Omental fat pad (tissue), 4 donors: ENCODE results near the gene CEP250. TPM values are rescaled to one million over a fixed set of nuclear protein-coding genes. Genes with fewer than 3 reads are reported as not detected.

Source experiments
- ATAC-seq: fragments of 150-250 bp; one replicate; pipeline ENCODE4 v1.9.1; 2016; ENCODE audit warnings: mild to moderate bottlenecking, moderate library complexity; ENCODE audit not compliant: low FRiP score
- DNase-seq: peaks from one replicate; pipeline ENCODE4 v3.0.0-alpha.2; 2019; ENCODE audit warnings: low spot score
- total RNA-seq, 4 donors: library from RNA; depleted of rRNA; stranded (reverse); fragments of >200 nt; gene quantifications; one replicate each; pipeline ENCODE4 v1.1.0, GENCODE V29; 2016
- TF ChIP-seq, protein P1 (sequence below), 3 donors: fragments of 450-650 bp; IDR thresholded peaks; one replicate each; pipeline ENCODE4 v1.5.1; 2016 to 2017; ENCODE audit warnings: antibody characterized with exemption in 3 of 3, mild to moderate bottlenecking in 3 of 3, moderate library complexity in 2 of 3

CEP250 gene
- total RNA-seq, 4 donors from 2014 or later: 14.6 to 25.4 (median 16.2) TPM

- DNase-seq (no peak), ATAC-seq (no peak)
- TF ChIP-seq, protein P1, sequence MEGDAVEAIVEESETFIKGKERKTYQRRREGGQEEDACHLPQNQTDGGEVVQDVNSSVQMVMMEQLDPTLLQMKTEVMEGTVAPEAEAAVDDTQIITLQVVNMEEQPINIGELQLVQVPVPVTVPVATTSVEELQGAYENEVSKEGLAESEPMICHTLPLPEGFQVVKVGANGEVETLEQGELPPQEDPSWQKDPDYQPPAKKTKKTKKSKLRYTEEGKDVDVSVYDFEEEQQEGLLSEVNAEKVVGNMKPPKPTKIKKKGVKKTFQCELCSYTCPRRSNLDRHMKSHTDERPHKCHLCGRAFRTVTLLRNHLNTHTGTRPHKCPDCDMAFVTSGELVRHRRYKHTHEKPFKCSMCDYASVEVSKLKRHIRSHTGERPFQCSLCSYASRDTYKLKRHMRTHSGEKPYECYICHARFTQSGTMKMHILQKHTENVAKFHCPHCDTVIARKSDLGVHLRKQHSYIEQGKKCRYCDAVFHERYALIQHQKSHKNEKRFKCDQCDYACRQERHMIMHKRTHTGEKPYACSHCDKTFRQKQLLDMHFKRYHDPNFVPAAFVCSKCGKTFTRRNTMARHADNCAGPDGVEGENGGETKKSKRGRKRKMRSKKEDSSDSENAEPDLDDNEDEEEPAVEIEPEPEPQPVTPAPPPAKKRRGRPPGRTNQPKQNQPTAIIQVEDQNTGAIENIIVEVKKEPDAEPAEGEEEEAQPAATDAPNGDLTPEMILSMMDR (IDR thresholded peaks at IDR 0.05): no peak
These were observed 37.0 kb downstream of the CEP250 start for GRCh38 chr20:35492352-35492751.

GRCh38 chr20:35496481-35496880, 41.1 kb downstream of the CEP250 start:
- DNase-seq: no peak
- no peak for ATAC-seq
- TF ChIP-seq, protein P1 (IDR thresholded peaks at IDR 0.05): no peak

DNA sequence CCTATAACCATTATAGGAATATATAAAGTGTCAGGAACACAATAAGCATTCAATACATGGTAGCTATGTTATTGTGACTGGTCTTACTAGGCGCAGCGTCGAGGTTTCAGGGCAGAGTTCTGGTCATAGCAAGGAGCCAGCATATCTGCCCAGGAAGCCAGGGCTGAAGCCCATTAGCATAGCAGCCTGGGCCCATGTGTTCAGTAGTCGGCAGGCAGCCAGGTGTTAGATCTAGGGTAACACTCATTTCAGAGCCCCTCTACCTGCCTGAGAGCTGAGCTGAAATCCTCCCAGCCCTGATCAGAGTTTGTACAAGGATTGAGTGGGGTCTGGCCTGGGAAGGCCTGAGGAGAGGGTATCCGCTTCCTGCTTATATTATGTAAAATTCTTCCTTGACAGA, 41.9 kb downstream of the CEP250 start:
- ATAC-seq (no peak), DNase-seq (no peak)
- TF ChIP-seq, protein P1 (IDR thresholded peaks at IDR 0.05): no peak

DNA sequence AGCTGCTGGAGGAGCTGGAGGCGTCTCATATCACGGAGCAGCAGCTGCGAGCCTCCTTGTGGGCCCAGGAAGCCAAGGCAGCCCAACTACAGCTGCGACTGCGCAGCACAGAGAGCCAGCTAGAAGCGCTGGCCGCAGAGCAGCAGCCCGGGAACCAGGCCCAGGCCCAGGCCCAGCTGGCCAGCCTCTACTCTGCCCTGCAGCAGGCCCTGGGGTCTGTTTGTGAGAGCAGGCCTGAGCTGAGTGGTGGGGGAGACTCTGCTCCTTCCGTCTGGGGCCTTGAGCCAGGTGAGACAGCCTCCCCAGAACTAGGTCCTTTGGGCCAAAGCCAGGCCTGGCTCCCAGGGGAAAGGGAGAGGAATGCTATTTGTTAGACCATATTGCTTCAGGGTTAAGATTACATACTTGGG, 42.4 kb downstream of the CEP250 start:
- ATAC-seq (no peak), DNase-seq (no peak)
- TF ChIP-seq, protein P1 (IDR thresholded peaks at IDR 0.05): no peak

DNA sequence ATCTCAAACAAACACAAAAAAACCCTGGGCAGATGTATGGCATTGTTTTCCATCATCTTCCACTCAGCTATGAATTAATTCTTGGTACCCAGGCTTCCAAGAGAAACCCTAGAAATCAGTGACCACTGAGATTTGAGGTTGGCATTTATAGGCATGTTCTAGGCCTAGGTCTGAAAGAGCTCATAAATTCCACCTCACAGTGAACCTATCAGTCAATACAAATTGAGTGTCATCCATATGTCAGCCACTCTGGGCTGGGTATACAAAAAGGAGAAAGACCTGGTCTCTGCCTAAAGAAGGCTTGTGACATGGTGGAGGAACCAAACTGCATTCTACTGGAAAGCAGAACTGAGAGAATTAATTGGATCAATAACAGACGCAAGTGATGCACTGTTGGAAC, 43.9 kb downstream of the CEP250 start:
- TF ChIP-seq, protein P1 (IDR thresholded peaks at IDR 0.05): no peak
- ATAC-seq (no peak), DNase-seq (no peak)

DNA sequence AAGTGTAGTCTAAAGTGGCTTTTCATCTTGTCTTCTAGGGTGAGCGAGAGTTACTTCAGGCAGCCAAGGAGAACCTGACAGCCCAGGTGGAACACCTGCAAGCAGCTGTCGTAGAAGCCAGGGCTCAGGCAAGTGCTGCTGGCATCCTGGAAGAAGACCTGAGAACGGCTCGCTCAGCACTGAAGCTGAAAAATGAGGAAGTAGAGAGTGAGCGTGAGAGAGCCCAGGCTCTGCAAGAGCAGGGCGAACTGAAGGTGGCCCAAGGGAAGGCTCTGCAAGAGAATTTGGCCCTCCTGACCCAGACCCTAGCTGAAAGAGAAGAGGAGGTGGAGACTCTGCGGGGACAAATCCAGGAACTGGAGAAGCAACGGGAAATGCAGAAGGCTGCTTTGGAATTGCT, 47.0 kb downstream of the CEP250 start:
- DNase-seq (no peak), ATAC-seq (no peak)
- TF ChIP-seq, protein P1 (IDR thresholded peaks at IDR 0.05): no peak

DNA sequence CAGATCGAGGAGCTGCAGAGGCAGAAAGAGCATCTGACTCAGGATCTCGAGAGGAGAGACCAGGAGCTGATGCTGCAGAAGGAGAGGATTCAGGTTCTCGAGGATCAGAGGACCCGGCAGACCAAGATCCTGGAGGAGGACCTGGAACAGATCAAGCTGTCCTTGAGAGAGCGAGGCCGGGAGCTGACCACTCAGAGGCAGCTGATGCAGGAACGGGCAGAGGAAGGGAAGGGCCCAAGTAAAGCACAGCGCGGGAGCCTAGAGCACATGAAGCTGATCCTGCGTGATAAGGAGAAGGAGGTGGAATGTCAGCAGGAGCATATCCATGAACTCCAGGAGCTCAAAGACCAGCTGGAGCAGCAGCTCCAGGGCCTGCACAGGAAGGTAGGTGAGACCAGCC, 47.9 kb downstream of the CEP250 start:
- DNase-seq (no peak), ATAC-seq (no peak)
- TF ChIP-seq, protein P1 (IDR thresholded peaks at IDR 0.05): no peak
